NB4 (cell line): ENCODE results near the gene TYW1.

Source experiments
- DNase-seq: peaks from one replicate; pipeline ENCODE4 v3.0.0; 2010; ENCODE audit warnings: low read depth
- H3K4me3 ChIP-seq: one replicate; pipeline ENCODE4 v1.5.1; 2011; ENCODE audit warnings: mild to moderate bottlenecking, low read depth, low read length, moderate library complexity
- CTCF ChIP-seq: IDR thresholded peaks from one replicate; pipeline ENCODE4 v1.5.1; 2012; ENCODE audit warnings: low read depth, low read length
- MAX ChIP-seq: IDR thresholded peaks from 2 replicates; pipeline ENCODE4 v1.6.1; 2011; ENCODE audit warnings: low read depth, low read length
- MYC ChIP-seq: IDR thresholded peaks from 2 replicates; pipeline ENCODE4 v1.6.1; 2011; ENCODE audit warnings: low read depth, low read length
- POLR2A ChIP-seq: IDR thresholded peaks from 2 replicates; pipeline ENCODE4 v1.6.1; 2011; ENCODE audit warnings: mild to moderate bottlenecking; ENCODE audit not compliant: insufficient read length; ENCODE audit errors: extremely low read depth

The TYW1 gene

GRCh38 chr7:66996444-66997191 is at the start of gene TYW1:
Gene TYW1, plus strand, starts transcription at chr7:66996833. Its CDS starts 146 bp downstream, at chr7:66996979.
- peak; percentile 58; the same call in 1 of the 2 replicates for TF ChIP-seq MYC
- peak; percentile 63 for TF ChIP-seq MAX
- peak; percentile 89 for TF ChIP-seq POLR2A
- peak within 1 kb of the TSS; percentile 93 for H3K4me3 ChIP-seq
- peak; percentile 99 for DNase-seq

- H3K4me3 ChIP-seq, result no peak overlapping the region
- TF ChIP-seq MYC (no peak), MAX (no peak), CTCF (no peak), POLR2A (no peak)
- DNase-seq, result no peak
Observed at GRCh38 chr7:66948480-66949109, 48.0 kb upstream of the TYW1 start.

- TF ChIP-seq MYC, result no peak
- no peak for TF ChIP-seq MAX
- TF ChIP-seq POLR2A, result no peak
- no peak for TF ChIP-seq CTCF
- H3K4me3 ChIP-seq, result no peak overlapping the region
- DNase-seq, result no peak
Observed at GRCh38 chr7:66950311-66950710, 46.3 kb upstream of the TYW1 start.

GRCh38 chr7:66950763-66951162 is 45.9 kb upstream of the TYW1 start:
- DNase-seq, result no peak
- TF ChIP-seq POLR2A (no peak), CTCF (no peak), MYC (no peak), MAX (no peak)
- no peak overlapping the region for H3K4me3 ChIP-seq

GRCh38 chr7:66952343-66953043 is 44.1 kb upstream of the TYW1 start:
- DNase-seq, result no peak
- TF ChIP-seq POLR2A, result no peak
- no peak for TF ChIP-seq MAX
- no peak for TF ChIP-seq MYC
- TF ChIP-seq CTCF, result no peak
- H3K4me3 ChIP-seq, result no peak overlapping the region
